IMR-90 (cell line): ENCODE data around the gene SLC1A1. TPM values are rescaled to one million over a fixed set of nuclear protein-coding genes. Genes with fewer than 3 reads are reported as not detected.

ENCODE experiments used
- ATAC-seq: fragments of 200-7000 bp; cut with Tn5 transposase; 2 replicates; pipeline ENCODE4 v1.9.1; 2020; ENCODE audit warnings: low read depth, mild to moderate bottlenecking, moderate library complexity
- BruUV-seq: library from RNA; stranded (reverse); fragments of 400-500 nt; replicated peaks from 2 replicates; lab custom pipeline; 2021; lab: Mats Ljungman, UMichigan
- CTCF ChIA-PET: fragments of 300-600 bp; formaldehyde crosslinking; extraction: SDS; loops from one replicate; lab custom pipeline; 2021; ENCODE audit warnings: antibody characterized with exemption; lab: Yijun Ruan, JAX
- POLR2A ChIA-PET: fragments of 300-600 bp; sonication (Branson Sonifier 250); formaldehyde crosslinking; loops from one replicate; lab custom pipeline; 2022; ENCODE audit warnings: antibody characterized with exemption; ENCODE audit not compliant: unreplicated experiment; lab: Charles Lee
- DNase-seq: peaks from one replicate; pipeline ENCODE4 v3.0.0; 2013
- H2AFZ ChIP-seq: replicated peaks from 2 replicates; pipeline ENCODE3; 2013; ENCODE audit warnings: low read length, mild to moderate bottlenecking; ENCODE audit not compliant: poor library complexity
- H2AK5ac ChIP-seq: 2 replicates; pipeline ENCODE4 v1.6.1; 2013; ENCODE audit warnings: low read depth, low read length, inconsistent platforms
- H2AK9ac ChIP-seq: replicated peaks from 2 replicates; pipeline ENCODE3; 2013; ENCODE audit warnings: mild to moderate bottlenecking, low read depth, low read length, moderate library complexity; ENCODE audit not compliant: poor library complexity
- H2BK120ac ChIP-seq: 2 replicates; pipeline ENCODE4 v1.6.1; 2013; ENCODE audit warnings: low read depth, low read length, inconsistent platforms
- H2BK15ac ChIP-seq: 3 replicates; pipeline ENCODE4 v1.6.1; 2013; ENCODE audit warnings: low read depth, low read length, inconsistent platforms
- H2BK20ac ChIP-seq: 2 replicates; pipeline ENCODE4 v1.6.1; 2013; ENCODE audit warnings: low read depth, mild to moderate bottlenecking, inconsistent platforms, low read length, moderate library complexity
- H2BK5ac ChIP-seq: 2 replicates; pipeline ENCODE4 v1.6.1; 2013; ENCODE audit warnings: mild to moderate bottlenecking, low read depth, low read length, inconsistent platforms; ENCODE audit not compliant: poor library complexity, severe bottlenecking
- H3K14ac ChIP-seq: replicated peaks from 2 replicates; pipeline ENCODE4 v1.6.1; 2013; ENCODE audit warnings: low read depth, low read length, inconsistent platforms
- H3K18ac ChIP-seq: 2 replicates; pipeline ENCODE4 v1.6.1; 2013; ENCODE audit warnings: low read depth, low read length, control low read depth
- H3K23ac ChIP-seq: 2 replicates; pipeline ENCODE4 v1.6.1; 2013; ENCODE audit warnings: low read depth, low read length, inconsistent platforms
- H3K27ac ChIP-seq: 2 replicates; pipeline ENCODE4 v1.5.1; 2013; ENCODE audit warnings: mild to moderate bottlenecking, control low read depth, low read length; ENCODE audit not compliant: insufficient read depth
- H3K27me3 ChIP-seq: 2 replicates; pipeline ENCODE4 v1.6.1; 2013; ENCODE audit warnings: low read length; ENCODE audit not compliant: control insufficient read depth, insufficient read depth
- H3K36me3 ChIP-seq: 2 replicates; pipeline ENCODE4 v1.6.1; 2013; ENCODE audit warnings: low read length, mixed read lengths; ENCODE audit not compliant: control insufficient read depth, insufficient read depth
- H3K4ac ChIP-seq: 2 replicates; pipeline ENCODE4 v1.6.1; 2013; ENCODE audit warnings: low read depth, low read length, inconsistent platforms
- H3K4me1 ChIP-seq: 2 replicates; pipeline ENCODE4 v1.6.1; 2013; ENCODE audit warnings: low read length, mixed read lengths; ENCODE audit not compliant: control insufficient read depth, insufficient read depth
- H3K4me2 ChIP-seq: 2 replicates; pipeline ENCODE4 v1.6.1; 2013; ENCODE audit warnings: low read depth, mild to moderate bottlenecking, control low read depth, low read length, moderate library complexity
- H3K4me3 ChIP-seq: 2 replicates; pipeline ENCODE4 v1.5.1; 2013; ENCODE audit warnings: low read depth, mild to moderate bottlenecking, control low read depth, low read length, moderate library complexity; ENCODE audit not compliant: insufficient read depth
- H3K56ac ChIP-seq: 2 replicates; pipeline ENCODE4 v1.6.1; 2013; ENCODE audit warnings: low read length, inconsistent platforms; ENCODE audit not compliant: insufficient read depth; ENCODE audit errors: extremely low read depth
- H3K79me1 ChIP-seq, 2 experiments: 2 replicates each; pipeline ENCODE4 v1.6.1; 2013; ENCODE audit warnings: low read length in 2 of 2, inconsistent platforms in 1 of 2, low read depth in 1 of 2
- H3K9ac ChIP-seq: 2 replicates; pipeline ENCODE4 v1.6.1; 2013; ENCODE audit warnings: low read depth, low read length, control low read depth
- H3K9me1 ChIP-seq: 2 replicates; pipeline ENCODE4 v1.6.1; 2013; ENCODE audit warnings: low read length, inconsistent platforms; ENCODE audit not compliant: insufficient read depth
- H3K9me3 ChIP-seq: 2 replicates; pipeline ENCODE4 v1.6.1; 2013; ENCODE audit warnings: low read length; ENCODE audit not compliant: control insufficient read depth, insufficient read depth
- H4K20me1 ChIP-seq: 2 replicates; pipeline ENCODE4 v1.6.1; 2013; ENCODE audit warnings: low read length, inconsistent platforms; ENCODE audit not compliant: insufficient read depth
- H4K5ac ChIP-seq: 2 replicates; pipeline ENCODE4 v1.6.1; 2013; ENCODE audit warnings: mild to moderate bottlenecking, low read depth, low read length, control low read depth
- H4K8ac ChIP-seq, 2 experiments: 2 replicates each; pipeline ENCODE4 v1.6.1; 2013; ENCODE audit warnings: low read depth in 2 of 2, low read length in 2 of 2, control low read depth in 1 of 2, inconsistent platforms in 1 of 2
- H4K91ac ChIP-seq: 2 replicates; pipeline ENCODE4 v1.6.1; 2013; ENCODE audit warnings: low read depth, low read length, inconsistent platforms; ENCODE audit not compliant: insufficient read depth
- RFX5 ChIP-seq: IDR thresholded peaks from 2 replicates; pipeline ENCODE4 v1.8.0; 2012; ENCODE audit warnings: low read depth, mild to moderate bottlenecking, low read length, moderate library complexity
- WGBS, 2 experiments: methylation state at CpG; one replicate each; pipeline versions ENCODE4 v1.1.5 to v1.1.7; 2013; ENCODE audit warnings: missing lambda C conversion rate in 2 of 2; ENCODE audit not compliant: insufficient read length in 1 of 2; ENCODE audit errors: extremely low coverage in 2 of 2; 5-methylcytosine and 5-hydroxymethylcytosine counted together
- dilution Hi-C: fragments of 300-500 bp; cut with HindIII; formaldehyde crosslinking; loops from one replicate; pipeline ENCODE4 v1.14.3; 2018; ENCODE audit warnings: low sequenced_read_pairs; ENCODE audit not compliant: unreplicated experiment
- in situ Hi-C: fragments of 300-500 bp; cut with MboI; formaldehyde crosslinking; loops from 3 replicates; pipeline ENCODE4 v1.14.3; 2019; ENCODE audit warnings: low sequenced_read_pairs, inconsistent platforms, mixed read lengths
- intact Hi-C: fragments of 100-400 bp; cut with micrococcal nuclease; formaldehyde crosslinking; loops from 2 replicates; pipeline ENCODE4 v1.10.0; 2022
- polyA plus RNA-seq, 3 experiments: library from polyadenylated mRNA; depleted of rRNA; stranded (reverse); fragments of >200 nt; gene quantifications; 2 replicates each; pipeline ENCODE4 v1.2.3, GENCODE V29; 2012; ENCODE audit warnings: low replicate concordance in 1 of 3
- total RNA-seq: library from RNA; depleted of rRNA; stranded (reverse); fragments of >200 nt; gene quantifications from 2 replicates; pipeline ENCODE4 v1.2.3, GENCODE V29; 2012

SLC1A1 gene
- total and polyA plus RNA-seq, 2 of the 4 experiments (the other 2 are of a cell fraction) = 2.2 to 4.1 TPM

DNA sequence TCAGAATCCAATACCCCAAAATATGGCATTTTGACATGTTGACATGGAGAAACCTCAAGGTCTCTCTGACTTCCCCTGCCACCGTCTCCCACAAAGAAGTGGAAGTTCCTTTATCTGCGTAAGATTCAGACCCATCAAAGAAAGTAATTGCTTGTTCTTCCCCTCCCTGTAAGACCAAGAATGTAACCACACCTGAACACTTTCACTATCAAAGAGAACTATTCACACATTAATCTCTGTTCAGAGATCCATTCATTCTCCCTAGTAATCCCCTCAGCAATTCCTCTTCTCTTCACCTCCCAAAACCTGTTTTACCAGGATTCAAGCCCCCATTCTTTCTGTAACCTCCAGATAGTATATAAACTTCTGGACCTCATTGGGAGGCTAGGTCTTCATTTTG is 4.1 kb upstream of the SLC1A1 start:
- Histone ChIP-seq H3K27ac (no peak overlapping the region), H3K9me3 (no peaks in the 10 kb centered on the region), H3K27me3 (peaks cover 6% of the 10 kb centered on the region), H3K56ac (no peak overlapping the region), H4K5ac (no peak overlapping the region), H4K91ac (no peak overlapping the region), H2AFZ (no peak overlapping the region), H4K8ac (no peak overlapping the region), H3K9ac (no peak overlapping the region), H3K18ac (no peak overlapping the region), H2BK5ac (no peak overlapping the region), H2AK9ac (no peak overlapping the region), H2BK120ac (no peak overlapping the region), H3K4me2 (no peak overlapping the region), H3K4me1 (peaks cover 2% of the 10 kb centered on the region; the same call in 1 of the 2 replicates), H3K79me1 (no peaks in the 10 kb centered on the region), H2BK15ac (no peak overlapping the region), H3K23ac (no peak overlapping the region), H3K14ac (no peak overlapping the region), H2BK20ac (no peak overlapping the region), H3K36me3 (no peaks in the 10 kb centered on the region), H4K20me1 (no peaks in the 10 kb centered on the region), H3K4me3 (no peak overlapping the region), H3K4ac (no peak overlapping the region), H3K9me1 (no peaks in the 10 kb centered on the region), H2AK5ac (no peak overlapping the region)
- BruUV-seq = no TSS peak
- in situ Hi-C loops = no loop called here
- ChIA-PET POLR2A (no interaction called here), CTCF (no interaction called here)
- ATAC-seq (no peak), DNase-seq (no peak)
- TF ChIP-seq RFX5 = no peak
- dilution Hi-C loops = no loop called here
- intact Hi-C loops = no loop called here
- WGBS, 2 experiments = 33% methylated on average over 1 of the region's 2 CpGs; no CpG with 5 or more reads in 1 of the 2 experiments
